ENCODE measurements around the gene STAG3. TPM values are rescaled to one million over a fixed set of nuclear protein-coding genes. Genes with fewer than 3 reads are reported as not detected.
A peak's percentile ranks its signal among the peaks of the same experiment; 100 is the strongest.

STAG3 gene
- total and polyA plus RNA-seq, 2 donors from 2014 or later, result 3.4 to 3.7 TPM

GRCh38 chr7:100147278-100147677 lies 30.4 kb upstream of the STAG3 start:
- no peak for TF ChIP-seq CTCF (IDR thresholded peaks at IDR 0.05; ENCODE audit: borderline replicate concordance, extremely low read depth, insufficient read depth)
- Histone ChIP-seq H3K9me3 (ENCODE audit: control insufficient read depth in 2 of 3, insufficient read depth in 1 of 3, low read length in 3 of 3) (no peaks in the 10 kb centered on the region), H3K4me1 (ENCODE audit: control insufficient read depth in 2 of 3, insufficient read depth in 2 of 3, low read depth in 1 of 3, low read length in 3 of 3) (peaks cover 0 to 8% (median 3%) of the 10 kb centered on the region in 3 donors), H3K9ac (ENCODE audit: low read length in 3 of 3) (no peak overlapping the region), H3K36me3 (ENCODE audit: control insufficient read depth in 2 of 3, insufficient read depth in 3 of 3, low read length in 3 of 3) (no peaks in the 10 kb centered on the region), H3K27me3 (ENCODE audit: control insufficient read depth, insufficient read depth, low read length) (no peaks in the 10 kb centered on the region), H3K27ac (ENCODE audit: low read depth in 2 of 2, low read length in 2 of 2) (no peak overlapping the region), H3K4me3 (ENCODE audit: low read length in 3 of 3) (no peak overlapping the region)
- DNase-seq, result no peak
- intact Hi-C loops (cut with DNase I), result no loop called here
- no peak for FAIRE-seq

GRCh38 chr7:100148225-100148558 lies 29.5 kb upstream of the STAG3 start:
- FAIRE-seq, result no peak
- TF ChIP-seq CTCF (IDR thresholded peaks at IDR 0.05; ENCODE audit: borderline replicate concordance, extremely low read depth, insufficient read depth), result no peak
- no peak for DNase-seq
- peaks cover 0 to 8% (median 3%) of the 10 kb centered on the region in 3 donors for H3K4me1 ChIP-seq (ENCODE audit: control insufficient read depth in 2 of 3, insufficient read depth in 2 of 3, low read depth in 1 of 3, low read length in 3 of 3)
- intact Hi-C loops (cut with DNase I), result no loop called here
- H3K9me3 ChIP-seq (ENCODE audit: control insufficient read depth in 2 of 3, insufficient read depth in 1 of 3, low read length in 3 of 3), result no peaks in the 10 kb centered on the region
- peak overlapping the region; percentile 69 to 98 (median 79) for H3K4me3 ChIP-seq (ENCODE audit: low read length in 3 of 3)
- no peaks in the 10 kb centered on the region for H3K36me3 ChIP-seq (ENCODE audit: control insufficient read depth in 2 of 3, insufficient read depth in 3 of 3, low read length in 3 of 3)
- H3K27me3 ChIP-seq (ENCODE audit: control insufficient read depth, insufficient read depth, low read length), result no peaks in the 10 kb centered on the region
- H3K27ac ChIP-seq (ENCODE audit: low read depth in 2 of 2, low read length in 2 of 2), result peak overlapping the region in 1 of 2 donors; percentile 38
- H3K9ac ChIP-seq (ENCODE audit: low read length in 3 of 3), result peak overlapping the region; percentile 47 to 77 (median 55)

- no peaks in the 10 kb centered on the region for H3K9me3 ChIP-seq (ENCODE audit: control insufficient read depth in 2 of 3, insufficient read depth in 1 of 3, low read length in 3 of 3)
- peak within 1 kb of the TSS; percentile 89 to 95 for H3K27ac ChIP-seq (ENCODE audit: low read depth in 2 of 2, low read length in 2 of 2)
- H3K36me3 ChIP-seq (ENCODE audit: control insufficient read depth in 2 of 3, insufficient read depth in 3 of 3, low read length in 3 of 3), result peaks cover 0 to 2% (median 0%) of the 10 kb centered on the region in 3 donors
- TF ChIP-seq CTCF (IDR thresholded peaks at IDR 0.05; ENCODE audit: borderline replicate concordance, extremely low read depth, insufficient read depth), result no peak
- FAIRE-seq (peak; percentile 98), DNase-seq (peak; percentile 99 to 100 (median 99))
- peak within 1 kb of the TSS; percentile 88 to 98 (median 94) for H3K4me3 ChIP-seq (ENCODE audit: low read length in 3 of 3)
- intact Hi-C loops (cut with DNase I), result no loop called here
- peak within 1 kb of the TSS; percentile 81 to 98 (median 98) for H3K9ac ChIP-seq (ENCODE audit: low read length in 3 of 3)
- H3K27me3 ChIP-seq (ENCODE audit: control insufficient read depth, insufficient read depth, low read length), result no peaks in the 10 kb centered on the region
- H3K4me1 ChIP-seq (ENCODE audit: control insufficient read depth in 2 of 3, insufficient read depth in 2 of 3, low read depth in 1 of 3, low read length in 3 of 3), result peaks cover 0 to 8% (median 3%) of the 10 kb centered on the region in 3 donors
These were observed 29.0 kb upstream of the STAG3 start, which contains the start of gene LAMTOR4 for GRCh38 chr7:100148559-100149328. LAMTOR4 (plus strand) TSS chr7:100148918; CDS start chr7:100148973, 55 bp downstream.

Measured in kidney (tissue), 14 donors.